IMR-90 (cell line): ENCODE results near the gene TCF12. TPM values are rescaled to one million over a fixed set of nuclear protein-coding genes. Genes with fewer than 3 reads are reported as not detected.
A peak's percentile ranks its signal among the peaks of the same experiment; 100 is the strongest.

ENCODE experiments used
- ATAC-seq: fragments of 200-7000 bp; cut with Tn5 transposase; 2 replicates; pipeline ENCODE4 v1.9.1; 2020; ENCODE audit warnings: low read depth, mild to moderate bottlenecking, moderate library complexity
- BruUV-seq: library from RNA; stranded (reverse); fragments of 400-500 nt; replicated peaks from 2 replicates; lab custom pipeline; 2021; lab: Mats Ljungman, UMichigan
- CTCF ChIA-PET: fragments of 300-600 bp; formaldehyde crosslinking; extraction: SDS; loops from one replicate; lab custom pipeline; 2021; ENCODE audit warnings: antibody characterized with exemption; lab: Yijun Ruan, JAX
- POLR2A ChIA-PET: fragments of 300-600 bp; sonication (Branson Sonifier 250); formaldehyde crosslinking; loops from one replicate; lab custom pipeline; 2022; ENCODE audit warnings: antibody characterized with exemption; ENCODE audit not compliant: unreplicated experiment; lab: Charles Lee
- DNase-seq: peaks from one replicate; pipeline ENCODE4 v3.0.0; 2013
- H2AFZ ChIP-seq: replicated peaks from 2 replicates; pipeline ENCODE3; 2013; ENCODE audit warnings: low read length, mild to moderate bottlenecking; ENCODE audit not compliant: poor library complexity
- H2AK5ac ChIP-seq: 2 replicates; pipeline ENCODE4 v1.6.1; 2013; ENCODE audit warnings: low read depth, low read length, inconsistent platforms
- H2AK9ac ChIP-seq: replicated peaks from 2 replicates; pipeline ENCODE3; 2013; ENCODE audit warnings: mild to moderate bottlenecking, low read depth, low read length, moderate library complexity; ENCODE audit not compliant: poor library complexity
- H2BK120ac ChIP-seq: 2 replicates; pipeline ENCODE4 v1.6.1; 2013; ENCODE audit warnings: low read depth, low read length, inconsistent platforms
- H2BK15ac ChIP-seq: 3 replicates; pipeline ENCODE4 v1.6.1; 2013; ENCODE audit warnings: low read depth, low read length, inconsistent platforms
- H2BK20ac ChIP-seq: 2 replicates; pipeline ENCODE4 v1.6.1; 2013; ENCODE audit warnings: low read depth, mild to moderate bottlenecking, inconsistent platforms, low read length, moderate library complexity
- H2BK5ac ChIP-seq: 2 replicates; pipeline ENCODE4 v1.6.1; 2013; ENCODE audit warnings: mild to moderate bottlenecking, low read depth, low read length, inconsistent platforms; ENCODE audit not compliant: poor library complexity, severe bottlenecking
- H3K14ac ChIP-seq: replicated peaks from 2 replicates; pipeline ENCODE4 v1.6.1; 2013; ENCODE audit warnings: low read depth, low read length, inconsistent platforms
- H3K18ac ChIP-seq: 2 replicates; pipeline ENCODE4 v1.6.1; 2013; ENCODE audit warnings: low read depth, low read length, control low read depth
- H3K23ac ChIP-seq: 2 replicates; pipeline ENCODE4 v1.6.1; 2013; ENCODE audit warnings: low read depth, low read length, inconsistent platforms
- H3K27ac ChIP-seq: 2 replicates; pipeline ENCODE4 v1.5.1; 2013; ENCODE audit warnings: mild to moderate bottlenecking, control low read depth, low read length; ENCODE audit not compliant: insufficient read depth
- H3K27me3 ChIP-seq: 2 replicates; pipeline ENCODE4 v1.6.1; 2013; ENCODE audit warnings: low read length; ENCODE audit not compliant: control insufficient read depth, insufficient read depth
- H3K36me3 ChIP-seq: 2 replicates; pipeline ENCODE4 v1.6.1; 2013; ENCODE audit warnings: low read length, mixed read lengths; ENCODE audit not compliant: control insufficient read depth, insufficient read depth
- H3K4ac ChIP-seq: 2 replicates; pipeline ENCODE4 v1.6.1; 2013; ENCODE audit warnings: low read depth, low read length, inconsistent platforms
- H3K4me1 ChIP-seq: 2 replicates; pipeline ENCODE4 v1.6.1; 2013; ENCODE audit warnings: low read length, mixed read lengths; ENCODE audit not compliant: control insufficient read depth, insufficient read depth
- H3K4me2 ChIP-seq: 2 replicates; pipeline ENCODE4 v1.6.1; 2013; ENCODE audit warnings: low read depth, mild to moderate bottlenecking, control low read depth, low read length, moderate library complexity
- H3K4me3 ChIP-seq: 2 replicates; pipeline ENCODE4 v1.5.1; 2013; ENCODE audit warnings: low read depth, mild to moderate bottlenecking, control low read depth, low read length, moderate library complexity; ENCODE audit not compliant: insufficient read depth
- H3K56ac ChIP-seq: 2 replicates; pipeline ENCODE4 v1.6.1; 2013; ENCODE audit warnings: low read length, inconsistent platforms; ENCODE audit not compliant: insufficient read depth; ENCODE audit errors: extremely low read depth
- H3K79me1 ChIP-seq, 2 experiments: 2 replicates each; pipeline ENCODE4 v1.6.1; 2013; ENCODE audit warnings: low read length in 2 of 2, inconsistent platforms in 1 of 2, low read depth in 1 of 2
- H3K9ac ChIP-seq: 2 replicates; pipeline ENCODE4 v1.6.1; 2013; ENCODE audit warnings: low read depth, low read length, control low read depth
- H3K9me1 ChIP-seq: 2 replicates; pipeline ENCODE4 v1.6.1; 2013; ENCODE audit warnings: low read length, inconsistent platforms; ENCODE audit not compliant: insufficient read depth
- H3K9me3 ChIP-seq: 2 replicates; pipeline ENCODE4 v1.6.1; 2013; ENCODE audit warnings: low read length; ENCODE audit not compliant: control insufficient read depth, insufficient read depth
- H4K20me1 ChIP-seq: 2 replicates; pipeline ENCODE4 v1.6.1; 2013; ENCODE audit warnings: low read length, inconsistent platforms; ENCODE audit not compliant: insufficient read depth
- H4K5ac ChIP-seq: 2 replicates; pipeline ENCODE4 v1.6.1; 2013; ENCODE audit warnings: mild to moderate bottlenecking, low read depth, low read length, control low read depth
- H4K8ac ChIP-seq, 2 experiments: 2 replicates each; pipeline ENCODE4 v1.6.1; 2013; ENCODE audit warnings: low read depth in 2 of 2, low read length in 2 of 2, control low read depth in 1 of 2, inconsistent platforms in 1 of 2
- H4K91ac ChIP-seq: 2 replicates; pipeline ENCODE4 v1.6.1; 2013; ENCODE audit warnings: low read depth, low read length, inconsistent platforms; ENCODE audit not compliant: insufficient read depth
- FOS ChIP-seq: fragments of 150-350 bp; IDR thresholded peaks from 2 replicates; pipeline ENCODE4 v1.6.1; 2016; ENCODE audit warnings: low read depth, low read length
- MAZ ChIP-seq: IDR thresholded peaks from 2 replicates; pipeline ENCODE4 v1.6.1; 2012; ENCODE audit warnings: low read depth, mild to moderate bottlenecking, low read length, improper control_type of control experiment, moderate library complexity, borderline replicate concordance
- NFE2L2 ChIP-seq: fragments of 150-350 bp; IDR thresholded peaks from 2 replicates; pipeline ENCODE4 v1.6.1; 2016; ENCODE audit warnings: low read depth, mild to moderate bottlenecking, low read length
- POLR2A ChIP-seq: IDR thresholded peaks from 2 replicates; pipeline ENCODE4 v1.6.1; 2012; ENCODE audit warnings: mild to moderate bottlenecking, low read depth, low read length
- RAD21 ChIP-seq: IDR thresholded peaks from 2 replicates; pipeline ENCODE4 v1.6.1; 2012; ENCODE audit warnings: low read length, improper control_type of control experiment
- RCOR1 ChIP-seq: IDR thresholded peaks from 2 replicates; pipeline ENCODE4 v1.6.1; 2012; ENCODE audit warnings: mild to moderate bottlenecking, low read length, improper control_type of control experiment; ENCODE audit not compliant: insufficient replicate concordance
- WGBS, 2 experiments: methylation state at CpG; one replicate each; pipeline versions ENCODE4 v1.1.5 to v1.1.7; 2013; ENCODE audit warnings: missing lambda C conversion rate in 2 of 2; ENCODE audit not compliant: insufficient read length in 1 of 2; ENCODE audit errors: extremely low coverage in 2 of 2; 5-methylcytosine and 5-hydroxymethylcytosine counted together
- dilution Hi-C: fragments of 300-500 bp; cut with HindIII; formaldehyde crosslinking; loops from one replicate; pipeline ENCODE4 v1.14.3; 2018; ENCODE audit warnings: low sequenced_read_pairs; ENCODE audit not compliant: unreplicated experiment
- in situ Hi-C: fragments of 300-500 bp; cut with MboI; formaldehyde crosslinking; loops from 3 replicates; pipeline ENCODE4 v1.14.3; 2019; ENCODE audit warnings: low sequenced_read_pairs, inconsistent platforms, mixed read lengths
- intact Hi-C: fragments of 100-400 bp; cut with micrococcal nuclease; formaldehyde crosslinking; loops from 2 replicates; pipeline ENCODE4 v1.10.0; 2022
- polyA plus RNA-seq, 3 experiments: library from polyadenylated mRNA; depleted of rRNA; stranded (reverse); fragments of >200 nt; gene quantifications; 2 replicates each; pipeline ENCODE4 v1.2.3, GENCODE V29; 2012; ENCODE audit warnings: low replicate concordance in 1 of 3
- total RNA-seq: library from RNA; depleted of rRNA; stranded (reverse); fragments of >200 nt; gene quantifications from 2 replicates; pipeline ENCODE4 v1.2.3, GENCODE V29; 2012
- TF ChIP-seq, protein P1 (sequence below): fragments of 150-350 bp; IDR thresholded peaks from 2 replicates; pipeline ENCODE4 v1.6.1; 2016; ENCODE audit warnings: low read depth, mild to moderate bottlenecking, low read length, moderate library complexity, borderline replicate concordance
- TF ChIP-seq, protein P2 (sequence below): conservative IDR thresholded peaks from 2 replicates; pipeline ENCODE4 v1.5.1; 2012; ENCODE audit warnings: mild to moderate bottlenecking, low read depth, low read length, improper control_type of control experiment

Gene TCF12
- total and polyA plus RNA-seq, 2 of the 4 experiments (the other 2 are of a cell fraction), result 79.4 to 160 TPM

DNA sequence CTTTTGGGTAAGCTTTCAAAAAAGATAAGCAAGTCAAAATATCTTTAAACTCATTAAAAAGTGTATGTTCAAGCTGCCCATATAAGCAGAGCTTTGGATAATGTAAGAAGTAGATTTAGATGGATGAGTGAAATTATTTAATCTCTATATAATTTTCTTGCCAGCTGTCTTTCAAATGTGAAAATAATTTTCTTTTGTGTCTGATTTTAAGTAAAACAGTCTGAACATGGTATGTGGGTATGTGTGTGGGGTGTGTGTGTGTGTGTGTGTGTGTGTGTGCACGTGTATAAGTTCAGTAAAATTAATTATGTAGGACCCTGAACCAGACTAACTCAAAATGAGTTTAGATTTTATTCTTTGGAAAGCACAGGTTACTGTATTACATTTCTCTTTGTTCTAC, 302.7 kb downstream of the TCF12 start:
- peak overlapping the region; percentile 39; the same call in 1 of the 2 replicates for H4K91ac ChIP-seq
- peak overlapping the region; percentile 45; the same call in 1 of the 2 replicates for H3K4ac ChIP-seq
- H3K9ac ChIP-seq, result 0 out of 2 replicates have a peak overlapping the region, but pooled peaks have one; percentile 49
- H3K36me3 ChIP-seq, result no peaks in the 10 kb centered on the region
- in situ Hi-C loops (no loop called here), dilution Hi-C loops (no loop called here), intact Hi-C loops (loop anchor here (5.0 kb wide), 1 partner anchor 106 kb away; no protein-coding TSS in a partner anchor)
- no peak overlapping the region for H2BK20ac ChIP-seq
- peak overlapping the region; percentile 66 for H2BK5ac ChIP-seq
- H4K20me1 ChIP-seq, result no peaks in the 10 kb centered on the region
- peaks cover 8% of the 10 kb centered on the region; the same call in 1 of the 2 replicates for H3K4me1 ChIP-seq
- BruUV-seq, result no TSS peak
- CTCF ChIA-PET, result interaction anchor here (0.6 to 1.1 kb wide), 4 partner anchors 11 to 251 kb away, joined by 3 read pairs; no protein-coding TSS in a partner anchor
- H3K18ac ChIP-seq, result peak overlapping the region; percentile 75
- H3K56ac ChIP-seq, result peak overlapping the region; percentile 57
- H3K79me1 ChIP-seq, result peaks cover 0 to 12% of the 10 kb centered on the region in 2 experiments; a peak in 1 of 4 replicates
- TF ChIP-seq POLR2A, result no peak
- TF ChIP-seq FOS, result no peak
- no peak for TF ChIP-seq NFE2L2
- no peak for TF ChIP-seq MAZ
- TF ChIP-seq RAD21, result no peak
- TF ChIP-seq, protein P1, sequence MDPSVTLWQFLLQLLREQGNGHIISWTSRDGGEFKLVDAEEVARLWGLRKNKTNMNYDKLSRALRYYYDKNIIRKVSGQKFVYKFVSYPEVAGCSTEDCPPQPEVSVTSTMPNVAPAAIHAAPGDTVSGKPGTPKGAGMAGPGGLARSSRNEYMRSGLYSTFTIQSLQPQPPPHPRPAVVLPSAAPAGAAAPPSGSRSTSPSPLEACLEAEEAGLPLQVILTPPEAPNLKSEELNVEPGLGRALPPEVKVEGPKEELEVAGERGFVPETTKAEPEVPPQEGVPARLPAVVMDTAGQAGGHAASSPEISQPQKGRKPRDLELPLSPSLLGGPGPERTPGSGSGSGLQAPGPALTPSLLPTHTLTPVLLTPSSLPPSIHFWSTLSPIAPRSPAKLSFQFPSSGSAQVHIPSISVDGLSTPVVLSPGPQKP, result no peak
- TF ChIP-seq, protein P2, sequence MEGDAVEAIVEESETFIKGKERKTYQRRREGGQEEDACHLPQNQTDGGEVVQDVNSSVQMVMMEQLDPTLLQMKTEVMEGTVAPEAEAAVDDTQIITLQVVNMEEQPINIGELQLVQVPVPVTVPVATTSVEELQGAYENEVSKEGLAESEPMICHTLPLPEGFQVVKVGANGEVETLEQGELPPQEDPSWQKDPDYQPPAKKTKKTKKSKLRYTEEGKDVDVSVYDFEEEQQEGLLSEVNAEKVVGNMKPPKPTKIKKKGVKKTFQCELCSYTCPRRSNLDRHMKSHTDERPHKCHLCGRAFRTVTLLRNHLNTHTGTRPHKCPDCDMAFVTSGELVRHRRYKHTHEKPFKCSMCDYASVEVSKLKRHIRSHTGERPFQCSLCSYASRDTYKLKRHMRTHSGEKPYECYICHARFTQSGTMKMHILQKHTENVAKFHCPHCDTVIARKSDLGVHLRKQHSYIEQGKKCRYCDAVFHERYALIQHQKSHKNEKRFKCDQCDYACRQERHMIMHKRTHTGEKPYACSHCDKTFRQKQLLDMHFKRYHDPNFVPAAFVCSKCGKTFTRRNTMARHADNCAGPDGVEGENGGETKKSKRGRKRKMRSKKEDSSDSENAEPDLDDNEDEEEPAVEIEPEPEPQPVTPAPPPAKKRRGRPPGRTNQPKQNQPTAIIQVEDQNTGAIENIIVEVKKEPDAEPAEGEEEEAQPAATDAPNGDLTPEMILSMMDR, result no peak
- no peak for TF ChIP-seq RCOR1
- no peaks in the 10 kb centered on the region for H3K27me3 ChIP-seq
- H3K14ac ChIP-seq, result peak overlapping the region; percentile 73
- peak overlapping the region; percentile 54; the same call in 1 of the 2 replicates for H3K23ac ChIP-seq
- no peak overlapping the region for H2AFZ ChIP-seq
- peak overlapping the region; percentile 58 for H3K4me3 ChIP-seq
- no peak overlapping the region for H2AK9ac ChIP-seq
- H2AK5ac ChIP-seq, result no peak overlapping the region
- no peaks in the 10 kb centered on the region for H3K9me3 ChIP-seq
- peak overlapping the region; percentile 65 for H2BK120ac ChIP-seq
- H3K9me1 ChIP-seq, result no peaks in the 10 kb centered on the region
- H3K4me2 ChIP-seq, result peak overlapping the region; percentile 84
- peak overlapping the region in 1 of 2 experiments; percentile 64; a peak in 2 of 4 replicates for H4K8ac ChIP-seq
- POLR2A ChIA-PET, result no interaction called here
- ATAC-seq (no peak), DNase-seq (no peak)
- no CpG with 5 or more reads among the region's 1 CpG for WGBS, 2 experiments
- H2BK15ac ChIP-seq, result 0 out of 3 replicates have a peak overlapping the region, but pooled peaks have one; percentile 10
- H3K27ac ChIP-seq, result peak overlapping the region; percentile 38; the same call in 1 of the 2 replicates
- peak overlapping the region; percentile 79; the same call in 1 of the 2 replicates for H4K5ac ChIP-seq
